HEK293 (cell line): Measurements from ENCODE around the gene ETV4.

Source experiments
- CTCF ChIA-PET: fragments of 350-600 bp; formaldehyde crosslinking; extraction: SDS; loops from one replicate; lab custom pipeline; 2021; ENCODE audit warnings: antibody characterized with exemption; lab: Yijun Ruan, JAX
- POLR2A ChIA-PET: fragments of 300-600 bp; formaldehyde crosslinking; extraction: SDS; loops from one replicate; lab custom pipeline; 2020; ENCODE audit warnings: antibody characterized with exemption, inconsistent platforms; lab: Yijun Ruan, JAX
- H3K27ac ChIP-seq: fragments of 200-500 bp; sonication (Bioruptor generic); 2 replicates; pipeline ENCODE4 v1.5.1; 2014; ENCODE audit warnings: low read depth, low read length, control low read depth, inconsistent platforms; ENCODE audit errors: extremely low read depth
- H3K36me3 ChIP-seq, 2 experiments: fragments of 200-500 bp in 1 of 2; sonication (Bioruptor generic) in 1 of 2; 1 replicate in 1 of 2; 2 replicates in 1 of 2; pipeline ENCODE4 v1.5.1; 2014 to 2017; ENCODE audit warnings: inconsistent platforms in 2 of 2, low read length in 2 of 2; ENCODE audit not compliant: control insufficient read depth in 2 of 2, insufficient read depth in 1 of 2
- H3K4me1 ChIP-seq: fragments of 200-500 bp; sonication (Bioruptor generic); 2 replicates; pipeline ENCODE4 v1.5.1; 2014; ENCODE audit warnings: mild to moderate bottlenecking, low read length, inconsistent platforms; ENCODE audit not compliant: control insufficient read depth, insufficient read depth
- H3K4me3 ChIP-seq: 2 replicates; pipeline ENCODE4 v1.5.1; 2011; ENCODE audit warnings: low read depth, mild to moderate bottlenecking, control low read depth, low read length, moderate library complexity
- H3K9me3 ChIP-seq: fragments of 200-500 bp; sonication (Bioruptor generic); 2 replicates; pipeline ENCODE4 v1.5.1; 2014; ENCODE audit warnings: low read depth, low read length, inconsistent platforms; ENCODE audit not compliant: control insufficient read depth, insufficient read depth
- EGR2 ChIP-seq: fragments of 450-650 bp; formaldehyde crosslinking; IDR thresholded peaks from 2 replicates; pipeline ENCODE4 v1.5.1; 2016; ENCODE audit warnings: low read depth, missing biosample characterization, missing genetic modification characterization
- ZBTB20 ChIP-seq: fragments of 450-650 bp; formaldehyde crosslinking; IDR thresholded peaks from 2 replicates; pipeline ENCODE4 v1.5.1; 2016; ENCODE audit warnings: missing biosample characterization, missing genetic modification characterization
- ZNF10 ChIP-seq: fragments of 450-650 bp; formaldehyde crosslinking; IDR thresholded peaks from 2 replicates; pipeline ENCODE4 v1.5.1; 2017; ENCODE audit warnings: missing biosample characterization, missing genetic modification characterization
- ZNF132 ChIP-seq: fragments of 450-650 bp; formaldehyde crosslinking; IDR thresholded peaks from 2 replicates; pipeline ENCODE4 v1.5.1; 2017; ENCODE audit warnings: missing biosample characterization, missing genetic modification characterization, borderline replicate concordance
- ZNF2 ChIP-seq: fragments of 450-650 bp; formaldehyde crosslinking; IDR thresholded peaks from 2 replicates; pipeline ENCODE4 v1.5.1; 2016; ENCODE audit warnings: missing biosample characterization, missing genetic modification characterization
- ZNF221 ChIP-seq: fragments of 450-650 bp; formaldehyde crosslinking; IDR thresholded peaks from 2 replicates; pipeline ENCODE4 v1.5.1; 2017; ENCODE audit warnings: missing biosample characterization, missing genetic modification characterization, borderline replicate concordance
- ZNF391 ChIP-seq: fragments of 450-650 bp; formaldehyde crosslinking; IDR thresholded peaks from 2 replicates; pipeline ENCODE4 v1.5.1; 2016; ENCODE audit warnings: low read depth, missing biosample characterization, missing genetic modification characterization, borderline replicate concordance
- ZNF416 ChIP-seq: fragments of 450-650 bp; formaldehyde crosslinking; IDR thresholded peaks from 2 replicates; pipeline ENCODE4 v1.5.1; 2016; ENCODE audit warnings: missing biosample characterization, missing genetic modification characterization
- ZNF426 ChIP-seq: fragments of 450-650 bp; formaldehyde crosslinking; IDR thresholded peaks from 2 replicates; pipeline ENCODE4 v1.5.1; 2017; ENCODE audit warnings: missing biosample characterization, missing genetic modification characterization, mild to moderate bottlenecking, inconsistent platforms, moderate library complexity
- ZNF521 ChIP-seq: fragments of 450-650 bp; formaldehyde crosslinking; IDR thresholded peaks from 2 replicates; pipeline ENCODE4 v1.5.1; 2017; ENCODE audit warnings: missing biosample characterization, mild to moderate bottlenecking, missing genetic modification characterization
- ZNF571 ChIP-seq: fragments of 450-650 bp; formaldehyde crosslinking; IDR thresholded peaks from 2 replicates; pipeline ENCODE4 v1.5.0; 2017; ENCODE audit warnings: missing biosample characterization, missing genetic modification characterization
- ZNF585B ChIP-seq: fragments of 450-650 bp; formaldehyde crosslinking; IDR thresholded peaks from 2 replicates; pipeline ENCODE4 v1.5.1; 2016; ENCODE audit warnings: missing biosample characterization, missing genetic modification characterization
- ZNF596 ChIP-seq: fragments of 450-650 bp; IDR thresholded peaks from 2 replicates; pipeline ENCODE4 v1.5.0; 2018; ENCODE audit warnings: missing biosample characterization, mild to moderate bottlenecking, missing genetic modification characterization, moderate library complexity
- ZNF654 ChIP-seq: fragments of 450-650 bp; formaldehyde crosslinking; IDR thresholded peaks from 2 replicates; pipeline ENCODE4 v1.5.1; 2016; ENCODE audit warnings: low read depth, missing biosample characterization, missing genetic modification characterization
- ZNF660 ChIP-seq: fragments of 450-650 bp; IDR thresholded peaks from 2 replicates; pipeline ENCODE4 v1.5.1; 2018; ENCODE audit warnings: missing biosample characterization, mild to moderate bottlenecking, missing genetic modification characterization
- ZNF747 ChIP-seq: fragments of 450-650 bp; formaldehyde crosslinking; IDR thresholded peaks from 2 replicates; pipeline ENCODE4 v1.5.1; 2016; ENCODE audit warnings: missing biosample characterization, missing genetic modification characterization
- ZNF768 ChIP-seq: fragments of 450-650 bp; formaldehyde crosslinking; IDR thresholded peaks from 2 replicates; pipeline ENCODE4 v1.5.1; 2018; ENCODE audit warnings: missing biosample characterization, mild to moderate bottlenecking, missing genetic modification characterization
- ZNF837 ChIP-seq: fragments of 450-650 bp; formaldehyde crosslinking; IDR thresholded peaks from 2 replicates; pipeline ENCODE4 v1.5.1; 2016; ENCODE audit warnings: missing biosample characterization, missing genetic modification characterization
- ZXDB ChIP-seq: fragments of 450-650 bp; formaldehyde crosslinking; IDR thresholded peaks from 2 replicates; pipeline ENCODE4 v1.5.1; 2016; ENCODE audit warnings: missing biosample characterization, missing genetic modification characterization
- TF ChIP-seq, protein P1 (sequence below): fragments of 450-650 bp; formaldehyde crosslinking; IDR thresholded peaks from 2 replicates; pipeline ENCODE4 v1.5.1; 2016; ENCODE audit warnings: missing biosample characterization, missing genetic modification characterization
- TF ChIP-seq, protein P2 (sequence below): fragments of 450-650 bp; formaldehyde crosslinking; IDR thresholded peaks from 2 replicates; pipeline ENCODE4 v1.5.1; 2017; ENCODE audit warnings: missing biosample characterization, missing genetic modification characterization
- TF ChIP-seq, protein P3 (sequence below): fragments of 450-650 bp; formaldehyde crosslinking; IDR thresholded peaks from 2 replicates; pipeline ENCODE4 v1.5.1; 2016; ENCODE audit warnings: missing biosample characterization, missing genetic modification characterization
- TF ChIP-seq, protein P4 (sequence below): fragments of 450-650 bp; formaldehyde crosslinking; IDR thresholded peaks from 2 replicates; pipeline ENCODE4 v1.5.1; 2017; ENCODE audit warnings: missing biosample characterization, missing genetic modification characterization
- TF ChIP-seq, protein P5 (sequence below): fragments of 450-650 bp; IDR thresholded peaks from 2 replicates; pipeline ENCODE4 v1.5.1; 2018; ENCODE audit warnings: missing biosample characterization, mild to moderate bottlenecking, missing genetic modification characterization
- TF ChIP-seq, protein P6 (sequence below): IDR thresholded peaks from 2 replicates; pipeline ENCODE4 v1.6.1; 2011; ENCODE audit warnings: mild to moderate bottlenecking, low read depth, low read length, borderline replicate concordance
- TF ChIP-seq, protein P7 (sequence below): fragments of 450-650 bp; formaldehyde crosslinking; IDR thresholded peaks from 2 replicates; pipeline ENCODE4 v1.5.1; 2016; ENCODE audit warnings: missing biosample characterization, missing genetic modification characterization

The ETV4 gene

DNA sequence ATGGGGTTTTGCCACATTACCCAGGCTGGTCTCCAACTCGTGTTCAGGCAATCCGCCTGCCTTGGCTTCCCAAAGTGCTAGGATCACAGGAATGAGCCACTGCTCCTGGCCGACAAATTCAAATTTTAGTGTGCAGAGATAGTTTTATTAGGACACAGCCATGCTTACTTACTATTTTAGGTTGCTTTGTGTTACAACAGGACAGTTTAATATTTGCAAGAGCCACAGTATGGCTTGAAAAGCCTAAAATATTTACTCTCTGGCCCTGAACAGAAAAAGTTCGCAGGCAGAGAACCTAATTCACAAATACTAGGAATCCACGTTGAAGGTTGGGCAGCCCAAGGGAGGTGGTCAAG is 12.6 kb upstream of the ETV4 start (continued):
- TF ChIP-seq, protein P1, sequence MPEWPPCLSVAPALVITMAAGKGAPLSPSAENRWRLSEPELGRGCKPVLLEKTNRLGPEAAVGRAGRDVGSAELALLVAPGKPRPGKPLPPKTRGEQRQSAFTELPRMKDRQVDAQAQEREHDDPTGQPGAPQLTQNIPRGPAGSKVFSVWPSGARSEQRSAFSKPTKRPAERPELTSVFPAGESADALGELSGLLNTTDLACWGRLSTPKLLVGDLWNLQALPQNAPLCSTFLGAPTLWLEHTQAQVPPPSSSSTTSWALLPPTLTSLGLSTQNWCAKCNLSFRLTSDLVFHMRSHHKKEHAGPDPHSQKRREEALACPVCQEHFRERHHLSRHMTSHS (tag by site-specific recombination): no peak

DNA sequence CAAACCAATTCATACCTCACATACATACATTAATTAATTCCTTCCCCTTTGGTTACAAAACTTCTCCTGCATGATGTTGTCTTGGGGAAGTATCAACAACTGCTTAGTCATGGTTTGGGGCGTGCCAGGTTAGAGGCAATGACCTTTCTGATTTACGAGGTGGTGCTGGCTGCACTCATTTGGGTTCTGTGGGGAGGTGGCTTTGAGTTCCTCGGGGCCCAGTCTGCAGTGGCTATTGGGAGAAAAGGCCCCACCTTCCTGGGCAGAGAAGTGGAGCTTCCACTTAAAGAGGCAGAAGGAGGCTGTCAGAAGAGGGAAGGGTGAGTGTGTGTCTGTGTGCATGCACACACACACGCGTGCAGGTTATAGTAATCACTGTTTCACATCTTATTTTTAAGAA is 10.2 kb upstream of the ETV4 start:
- POLR2A ChIA-PET: interaction anchor here (1.4 kb wide), 1 partner anchor 18 kb away, joined by 3 read pairs; no protein-coding TSS in a partner anchor
- no peaks in the 10 kb centered on the region for H3K9me3 ChIP-seq
- H3K4me1 ChIP-seq: peaks cover 15% of the 10 kb centered on the region
- no peak overlapping the region for H3K4me3 ChIP-seq
- no peak overlapping the region for H3K27ac ChIP-seq
- CTCF ChIA-PET: interaction anchor here (0.6 to 1.2 kb wide), 4 partner anchors 138 to 290 kb away, joined by 3 to 7 read pairs (median 4); no protein-coding TSS in a partner anchor
- H3K36me3 ChIP-seq: no peaks in the 10 kb centered on the region
- TF ChIP-seq ZNF2: no peak
- TF ChIP-seq, protein P2, sequence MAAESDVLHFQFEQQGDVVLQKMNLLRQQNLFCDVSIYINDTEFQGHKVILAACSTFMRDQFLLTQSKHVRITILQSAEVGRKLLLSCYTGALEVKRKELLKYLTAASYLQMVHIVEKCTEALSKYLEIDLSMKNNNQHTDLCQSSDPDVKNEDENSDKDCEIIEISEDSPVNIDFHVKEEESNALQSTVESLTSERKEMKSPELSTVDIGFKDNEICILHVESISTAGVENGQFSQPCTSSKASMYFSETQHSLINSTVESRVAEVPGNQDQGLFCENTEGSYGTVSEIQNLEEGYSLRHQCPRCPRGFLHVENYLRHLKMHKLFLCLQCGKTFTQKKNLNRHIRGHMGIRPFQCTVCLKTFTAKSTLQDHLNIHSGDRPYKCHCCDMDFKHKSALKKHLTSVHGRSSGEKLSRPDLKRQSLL: no peak
- TF ChIP-seq ZNF521: no peak
- TF ChIP-seq ZNF660: no peak
- TF ChIP-seq, protein P3, sequence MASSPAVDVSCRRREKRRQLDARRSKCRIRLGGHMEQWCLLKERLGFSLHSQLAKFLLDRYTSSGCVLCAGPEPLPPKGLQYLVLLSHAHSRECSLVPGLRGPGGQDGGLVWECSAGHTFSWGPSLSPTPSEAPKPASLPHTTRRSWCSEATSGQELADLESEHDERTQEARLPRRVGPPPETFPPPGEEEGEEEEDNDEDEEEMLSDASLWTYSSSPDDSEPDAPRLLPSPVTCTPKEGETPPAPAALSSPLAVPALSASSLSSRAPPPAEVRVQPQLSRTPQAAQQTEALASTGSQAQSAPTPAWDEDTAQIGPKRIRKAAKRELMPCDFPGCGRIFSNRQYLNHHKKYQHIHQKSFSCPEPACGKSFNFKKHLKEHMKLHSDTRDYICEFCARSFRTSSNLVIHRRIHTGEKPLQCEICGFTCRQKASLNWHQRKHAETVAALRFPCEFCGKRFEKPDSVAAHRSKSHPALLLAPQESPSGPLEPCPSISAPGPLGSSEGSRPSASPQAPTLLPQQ (tag by site-specific recombination): peak; percentile 56; the same call in 1 of the 2 replicates
- peak; percentile 65; the same call in 1 of the 2 replicates for TF ChIP-seq ZNF10
- TF ChIP-seq, protein P4, sequence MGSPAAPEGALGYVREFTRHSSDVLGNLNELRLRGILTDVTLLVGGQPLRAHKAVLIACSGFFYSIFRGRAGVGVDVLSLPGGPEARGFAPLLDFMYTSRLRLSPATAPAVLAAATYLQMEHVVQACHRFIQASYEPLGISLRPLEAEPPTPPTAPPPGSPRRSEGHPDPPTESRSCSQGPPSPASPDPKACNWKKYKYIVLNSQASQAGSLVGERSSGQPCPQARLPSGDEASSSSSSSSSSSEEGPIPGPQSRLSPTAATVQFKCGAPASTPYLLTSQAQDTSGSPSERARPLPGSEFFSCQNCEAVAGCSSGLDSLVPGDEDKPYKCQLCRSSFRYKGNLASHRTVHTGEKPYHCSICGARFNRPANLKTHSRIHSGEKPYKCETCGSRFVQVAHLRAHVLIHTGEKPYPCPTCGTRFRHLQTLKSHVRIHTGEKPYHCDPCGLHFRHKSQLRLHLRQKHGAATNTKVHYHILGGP (tag by site-specific recombination): no peak
- TF ChIP-seq ZNF132 (tag by site-specific recombination): no peak
- TF ChIP-seq, protein P5, sequence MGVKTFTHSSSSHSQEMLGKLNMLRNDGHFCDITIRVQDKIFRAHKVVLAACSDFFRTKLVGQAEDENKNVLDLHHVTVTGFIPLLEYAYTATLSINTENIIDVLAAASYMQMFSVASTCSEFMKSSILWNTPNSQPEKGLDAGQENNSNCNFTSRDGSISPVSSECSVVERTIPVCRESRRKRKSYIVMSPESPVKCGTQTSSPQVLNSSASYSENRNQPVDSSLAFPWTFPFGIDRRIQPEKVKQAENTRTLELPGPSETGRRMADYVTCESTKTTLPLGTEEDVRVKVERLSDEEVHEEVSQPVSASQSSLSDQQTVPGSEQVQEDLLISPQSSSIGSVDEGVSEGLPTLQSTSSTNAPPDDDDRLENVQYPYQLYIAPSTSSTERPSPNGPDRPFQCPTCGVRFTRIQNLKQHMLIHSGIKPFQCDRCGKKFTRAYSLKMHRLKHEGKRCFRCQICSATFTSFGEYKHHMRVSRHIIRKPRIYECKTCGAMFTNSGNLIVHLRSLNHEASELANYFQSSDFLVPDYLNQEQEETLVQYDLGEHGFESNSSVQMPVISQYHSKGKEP (tag by site-specific recombination): no peak
- TF ChIP-seq ZNF221 (tag by site-specific recombination): no peak
- TF ChIP-seq ZBTB20: 0 out of 2 replicates have a peak, but pooled peaks have one; percentile 16
- TF ChIP-seq, protein P6, sequence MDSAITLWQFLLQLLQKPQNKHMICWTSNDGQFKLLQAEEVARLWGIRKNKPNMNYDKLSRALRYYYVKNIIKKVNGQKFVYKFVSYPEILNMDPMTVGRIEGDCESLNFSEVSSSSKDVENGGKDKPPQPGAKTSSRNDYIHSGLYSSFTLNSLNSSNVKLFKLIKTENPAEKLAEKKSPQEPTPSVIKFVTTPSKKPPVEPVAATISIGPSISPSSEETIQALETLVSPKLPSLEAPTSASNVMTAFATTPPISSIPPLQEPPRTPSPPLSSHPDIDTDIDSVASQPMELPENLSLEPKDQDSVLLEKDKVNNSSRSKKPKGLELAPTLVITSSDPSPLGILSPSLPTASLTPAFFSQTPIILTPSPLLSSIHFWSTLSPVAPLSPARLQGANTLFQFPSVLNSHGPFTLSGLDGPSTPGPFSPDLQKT: no peak
- TF ChIP-seq EGR2 (tag by site-specific recombination): no peak
- TF ChIP-seq ZNF768 (tag by site-specific recombination): no peak
- no peak for TF ChIP-seq ZNF391 (tag by site-specific recombination)
- no peak for TF ChIP-seq ZNF747
- TF ChIP-seq ZNF571 (tag by site-specific recombination): no peak
- TF ChIP-seq ZNF837 (tag by site-specific recombination): no peak
- TF ChIP-seq, protein P7, sequence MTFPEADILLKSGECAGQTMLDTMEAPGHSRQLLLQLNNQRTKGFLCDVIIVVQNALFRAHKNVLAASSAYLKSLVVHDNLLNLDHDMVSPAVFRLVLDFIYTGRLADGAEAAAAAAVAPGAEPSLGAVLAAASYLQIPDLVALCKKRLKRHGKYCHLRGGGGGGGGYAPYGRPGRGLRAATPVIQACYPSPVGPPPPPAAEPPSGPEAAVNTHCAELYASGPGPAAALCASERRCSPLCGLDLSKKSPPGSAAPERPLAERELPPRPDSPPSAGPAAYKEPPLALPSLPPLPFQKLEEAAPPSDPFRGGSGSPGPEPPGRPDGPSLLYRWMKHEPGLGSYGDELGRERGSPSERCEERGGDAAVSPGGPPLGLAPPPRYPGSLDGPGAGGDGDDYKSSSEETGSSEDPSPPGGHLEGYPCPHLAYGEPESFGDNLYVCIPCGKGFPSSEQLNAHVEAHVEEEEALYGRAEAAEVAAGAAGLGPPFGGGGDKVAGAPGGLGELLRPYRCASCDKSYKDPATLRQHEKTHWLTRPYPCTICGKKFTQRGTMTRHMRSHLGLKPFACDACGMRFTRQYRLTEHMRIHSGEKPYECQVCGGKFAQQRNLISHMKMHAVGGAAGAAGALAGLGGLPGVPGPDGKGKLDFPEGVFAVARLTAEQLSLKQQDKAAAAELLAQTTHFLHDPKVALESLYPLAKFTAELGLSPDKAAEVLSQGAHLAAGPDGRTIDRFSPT (tag by site-specific recombination): no peak
- no peak for TF ChIP-seq ZNF585B (tag by site-specific recombination)
- no peak for TF ChIP-seq ZXDB (tag by site-specific recombination)
- TF ChIP-seq ZNF416 (tag by site-specific recombination): no peak
- TF ChIP-seq ZNF426 (tag by site-specific recombination): no peak
- no peak for TF ChIP-seq ZNF596 (tag by site-specific recombination)
- TF ChIP-seq ZNF654: no peak
